ENCODE measurements around the gene RBM33.
A peak's percentile ranks its signal among the peaks of the same experiment; 100 is the strongest.

Gene RBM33

GRCh38 chr7:155800301-155800700 lies 155.8 kb downstream of the RBM33 start:
- Histone ChIP-seq H3K9ac (ENCODE audit: insufficient read length, low read depth) (no peak overlapping the region), H3K36me3 (ENCODE audit: insufficient read depth, insufficient read length, low read length) (no peaks in the 10 kb centered on the region), H3K4me3 (ENCODE audit: insufficient read length, low read depth) (no peak overlapping the region), H3K4me1 (ENCODE audit: insufficient read depth, insufficient read length) (no peaks in the 10 kb centered on the region), H3K27me3 (ENCODE audit: insufficient read depth, insufficient read length) (peaks cover 73% of the 10 kb centered on the region), H3K9me3 (ENCODE audit: insufficient read depth, low read length) (no peaks in the 10 kb centered on the region; the same call in 1 of the 2 replicates)
- no peak for DNase-seq (ENCODE audit: low read depth, low spot score)
- no peak for TF ChIP-seq YY1 (IDR thresholded peaks at IDR 0.05; ENCODE audit: insufficient read depth, insufficient read length)
- TF ChIP-seq SUZ12 (IDR thresholded peaks at IDR 0.05; ENCODE audit: extremely low read depth, insufficient read depth, insufficient read length), result no peak
- TF ChIP-seq ZNF274 (IDR thresholded peaks at IDR 0.05; ENCODE audit: low read depth, low read length), result no peak

- H3K36me3 ChIP-seq (ENCODE audit: insufficient read depth, insufficient read length, low read length), result no peaks in the 10 kb centered on the region
- no peak for DNase-seq (ENCODE audit: low read depth, low spot score)
Measured at GRCh38 chr7:155800741-155801267, 156.3 kb downstream of the RBM33 start.

GRCh38 chr7:155802291-155802690 lies 157.8 kb downstream of the RBM33 start:
- Histone ChIP-seq H3K36me3 (ENCODE audit: insufficient read depth, insufficient read length, low read length) (no peaks in the 10 kb centered on the region), H3K4me3 (ENCODE audit: insufficient read length, low read depth) (no peak overlapping the region), H3K4me1 (ENCODE audit: insufficient read depth, insufficient read length) (peaks cover 5% of the 10 kb centered on the region), H3K27me3 (ENCODE audit: insufficient read depth, insufficient read length) (peaks cover 69% of the 10 kb centered on the region), H3K9me3 (ENCODE audit: insufficient read depth, low read length) (peaks cover 10% of the 10 kb centered on the region; the same call in 1 of the 2 replicates), H3K9ac (ENCODE audit: insufficient read length, low read depth) (no peak overlapping the region)
- TF ChIP-seq YY1 (IDR thresholded peaks at IDR 0.05; ENCODE audit: insufficient read depth, insufficient read length) (no peak), SUZ12 (IDR thresholded peaks at IDR 0.05; ENCODE audit: extremely low read depth, insufficient read depth, insufficient read length) (no peak), ZNF274 (IDR thresholded peaks at IDR 0.05; ENCODE audit: low read depth, low read length) (no peak)
- no peak for DNase-seq (ENCODE audit: low read depth, low spot score)

More at GRCh38 chr7:155800741-155801267, 156.3 kb downstream of the RBM33 start:
- H3K4me3 ChIP-seq (ENCODE audit: insufficient read length, low read depth), result no peak overlapping the region
- no peak overlapping the region for H3K9ac ChIP-seq (ENCODE audit: insufficient read length, low read depth)
- H3K27me3 ChIP-seq (ENCODE audit: insufficient read depth, insufficient read length), result peaks cover 73% of the 10 kb centered on the region
- H3K4me1 ChIP-seq (ENCODE audit: insufficient read depth, insufficient read length), result no peaks in the 10 kb centered on the region
- TF ChIP-seq SUZ12 (IDR thresholded peaks at IDR 0.05; ENCODE audit: extremely low read depth, insufficient read depth, insufficient read length) (no peak), YY1 (IDR thresholded peaks at IDR 0.05; ENCODE audit: insufficient read depth, insufficient read length) (no peak), ZNF274 (IDR thresholded peaks at IDR 0.05; ENCODE audit: low read depth, low read length) (no peak)
- H3K9me3 ChIP-seq (ENCODE audit: insufficient read depth, low read length), result peaks cover 3% of the 10 kb centered on the region; the same call in 1 of the 2 replicates

GRCh38 chr7:155802906-155803417 lies 158.5 kb downstream of the RBM33 start:
- Histone ChIP-seq H3K4me3 (ENCODE audit: insufficient read length, low read depth) (peak overlapping the region; percentile 24), H3K36me3 (ENCODE audit: insufficient read depth, insufficient read length, low read length) (no peaks in the 10 kb centered on the region), H3K27me3 (ENCODE audit: insufficient read depth, insufficient read length) (peaks cover 69% of the 10 kb centered on the region), H3K9me3 (ENCODE audit: insufficient read depth, low read length) (peaks cover 10% of the 10 kb centered on the region; the same call in 1 of the 2 replicates), H3K9ac (ENCODE audit: insufficient read length, low read depth) (no peak overlapping the region), H3K4me1 (ENCODE audit: insufficient read depth, insufficient read length) (peaks cover 8% of the 10 kb centered on the region)
- TF ChIP-seq SUZ12 (IDR thresholded peaks at IDR 0.05; ENCODE audit: extremely low read depth, insufficient read depth, insufficient read length) (no peak), ZNF274 (IDR thresholded peaks at IDR 0.05; ENCODE audit: low read depth, low read length) (no peak), YY1 (IDR thresholded peaks at IDR 0.05; ENCODE audit: insufficient read depth, insufficient read length) (no peak)
- no peak for DNase-seq (ENCODE audit: low read depth, low spot score)

GRCh38 chr7:155803418-155804376 lies 159.2 kb downstream of the RBM33 start:
- peak; percentile 56 for TF ChIP-seq SUZ12 (IDR thresholded peaks at IDR 0.05; ENCODE audit: extremely low read depth, insufficient read depth, insufficient read length)
- no peak for TF ChIP-seq ZNF274 (IDR thresholded peaks at IDR 0.05; ENCODE audit: low read depth, low read length)
- no peak for TF ChIP-seq YY1 (IDR thresholded peaks at IDR 0.05; ENCODE audit: insufficient read depth, insufficient read length)
- Histone ChIP-seq H3K27me3 (ENCODE audit: insufficient read depth, insufficient read length) (peaks cover 75% of the 10 kb centered on the region), H3K4me1 (ENCODE audit: insufficient read depth, insufficient read length) (peaks cover 8% of the 10 kb centered on the region), H3K36me3 (ENCODE audit: insufficient read depth, insufficient read length, low read length) (no peaks in the 10 kb centered on the region), H3K9me3 (ENCODE audit: insufficient read depth, low read length) (peaks cover 10% of the 10 kb centered on the region; the same call in 1 of the 2 replicates), H3K4me3 (ENCODE audit: insufficient read length, low read depth) (peak overlapping the region; percentile 24), H3K9ac (ENCODE audit: insufficient read length, low read depth) (peak overlapping the region; percentile 56)
- no peak for DNase-seq (ENCODE audit: low read depth, low spot score)

- TF ChIP-seq YY1 (IDR thresholded peaks at IDR 0.05; ENCODE audit: insufficient read depth, insufficient read length), result no peak
- Histone ChIP-seq H3K9me3 (ENCODE audit: insufficient read depth, low read length) (peaks cover 10% of the 10 kb centered on the region; the same call in 1 of the 2 replicates), H3K36me3 (ENCODE audit: insufficient read depth, insufficient read length, low read length) (no peaks in the 10 kb centered on the region), H3K9ac (ENCODE audit: insufficient read length, low read depth) (no peak overlapping the region), H3K4me1 (ENCODE audit: insufficient read depth, insufficient read length) (peaks cover 8% of the 10 kb centered on the region), H3K27me3 (ENCODE audit: insufficient read depth, insufficient read length) (peaks cover 81% of the 10 kb centered on the region), H3K4me3 (ENCODE audit: insufficient read length, low read depth) (peak overlapping the region; percentile 24)
- DNase-seq (ENCODE audit: low read depth, low spot score), result no peak
Measured at GRCh38 chr7:155804431-155804831, 160.0 kb downstream of the RBM33 start.

All from NT2/D1 (cell line).